GM12874 (cell line): Measurements from ENCODE around the gene WDR91.

ENCODE experiments used
- CTCF ChIP-seq: IDR thresholded peaks from 2 replicates; pipeline ENCODE4 v1.5.1; 2011; ENCODE audit warnings: low read depth, mild to moderate bottlenecking, control low read depth, low read length, moderate library complexity; ENCODE audit not compliant: insufficient read depth

WDR91 gene

GRCh38 chr7:135251496-135252391 lies 40.4 kb upstream of the WDR91 start:
- TF ChIP-seq CTCF, result no peak

GRCh38 chr7:135248546-135248945 lies 37.2 kb upstream of the WDR91 start:
- TF ChIP-seq CTCF, result no peak

GRCh38 chr7:135247746-135248471 lies 36.6 kb upstream of the WDR91 start:
- no peak for TF ChIP-seq CTCF

GRCh38 chr7:135246191-135246825 lies 35.0 kb upstream of the WDR91 start:
- no peak for TF ChIP-seq CTCF

- no peak for TF ChIP-seq CTCF
Measured at GRCh38 chr7:135245226-135246190, 34.2 kb upstream of the WDR91 start.

- no peak for TF ChIP-seq CTCF
Measured at GRCh38 chr7:135242096-135242684, 30.9 kb upstream of the WDR91 start.
